Measurements from ENCODE around the gene CACNB1. TPM values are rescaled to one million over a fixed set of nuclear protein-coding genes. Genes with fewer than 3 reads are reported as not detected.
A peak's percentile ranks its signal among the peaks of the same experiment; 100 is the strongest.

Gene CACNB1
- total and polyA plus RNA-seq, 2 of the 4 experiments (the other 2 are of a cell fraction) = 2.5 to 8.6 TPM

DNA sequence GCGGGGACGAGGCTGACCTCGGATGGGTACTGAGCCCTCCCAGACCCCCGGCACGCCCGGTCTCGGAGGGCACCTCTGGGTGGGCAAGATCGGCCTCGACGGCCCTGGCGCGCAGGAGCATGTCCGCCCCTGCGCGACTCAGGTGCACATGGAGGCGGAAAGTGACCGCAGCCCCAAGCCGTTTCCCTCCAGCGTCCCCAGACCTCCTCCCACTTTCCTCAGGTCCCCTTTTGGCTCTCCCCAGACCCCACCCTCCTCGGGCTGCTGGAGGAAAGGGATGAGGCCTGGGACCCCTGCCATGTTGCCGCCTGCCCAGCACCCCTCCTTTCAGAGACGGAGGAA is 12.6 kb upstream of the CACNB1 start:
- no peak overlapping the region for H3K14ac ChIP-seq (replicated peaks; ENCODE audit: low read depth, low read length)
- no peaks in the 10 kb centered on the region; the same call in 1 of the 2 replicates for H4K20me1 ChIP-seq (ENCODE audit: insufficient read depth, low read length)
- no peak overlapping the region for H3K27ac ChIP-seq (ENCODE audit: insufficient read depth, low read length)
- no peak overlapping the region; the same call in 1 of the 2 replicates for H3K18ac ChIP-seq (ENCODE audit: low read depth, low read length)
- H4K8ac ChIP-seq (ENCODE audit: low read depth in 2 of 2, low read length in 2 of 2) = peak overlapping the region; percentile 68 to 73; a peak in 2 of 4 replicates
- H3K23ac ChIP-seq (ENCODE audit: low read depth, low read length) = no peak overlapping the region
- TF ChIP-seq BHLHE40 (IDR thresholded peaks at IDR 0.05; ENCODE audit: low read depth, low read length) (no peak), RAD21 (IDR thresholded peaks at IDR 0.05; ENCODE audit: low read length) (no peak), MXI1 (IDR thresholded peaks at IDR 0.05; ENCODE audit: borderline replicate concordance, low read depth, low read length) (no peak), POLR2A (IDR thresholded peaks at IDR 0.05; ENCODE audit: low read depth, low read length) (no peak)
- peak overlapping the region; percentile 70; the same call in 1 of the 2 replicates for H3K4ac ChIP-seq (ENCODE audit: low read depth, low read length)
- no peak overlapping the region for H2BK5ac ChIP-seq (ENCODE audit: low read depth, low read length, poor library complexity, severe bottlenecking)
- in situ Hi-C loops (cut with MboI; ENCODE audit: low sequenced_read_pairs) (no loop called here), intact Hi-C loops (cut with micrococcal nuclease) (no loop called here), dilution Hi-C loops (cut with HindIII; ENCODE audit: low sequenced_read_pairs, unreplicated experiment) (no loop called here)
- no peak overlapping the region for H4K5ac ChIP-seq (ENCODE audit: low read depth, low read length)
- peak overlapping the region; percentile 51; the same call in 1 of the 3 replicates for H2BK15ac ChIP-seq (ENCODE audit: low read depth, low read length)
- H3K36me3 ChIP-seq (ENCODE audit: control insufficient read depth, insufficient read depth, low read length) = peaks cover 2% of the 10 kb centered on the region
- DNase-seq (no peak), ATAC-seq (ENCODE audit: low read depth) (no peak)
- no TSS peak for BruUV-seq (replicated peaks)
- peak overlapping the region; percentile 7; the same call in 1 of the 2 replicates for H4K91ac ChIP-seq (ENCODE audit: insufficient read depth, low read depth, low read length)
- H2BK20ac ChIP-seq (ENCODE audit: low read depth, low read length) = no peak overlapping the region
- H3K9me1 ChIP-seq (ENCODE audit: insufficient read depth, low read length) = peaks cover 12% of the 10 kb centered on the region
- no peaks in the 10 kb centered on the region for H3K79me1 ChIP-seq (ENCODE audit: low read depth in 1 of 2, low read length in 2 of 2)
- H2BK120ac ChIP-seq (ENCODE audit: low read depth, low read length) = peak overlapping the region; percentile 78
- peak overlapping the region; percentile 30; the same call in 1 of the 2 replicates for H3K9ac ChIP-seq (ENCODE audit: low read depth, low read length)
- H3K4me2 ChIP-seq (ENCODE audit: low read depth, low read length) = peak overlapping the region; percentile 21
- peak overlapping the region; percentile 27 for H2AK5ac ChIP-seq (ENCODE audit: low read depth, low read length)
- no peaks in the 10 kb centered on the region for H3K9me3 ChIP-seq (ENCODE audit: control insufficient read depth, insufficient read depth, low read length)
- peak overlapping the region; percentile 31 for H3K4me3 ChIP-seq (ENCODE audit: insufficient read depth, low read depth, low read length)
- no peak overlapping the region for H3K56ac ChIP-seq (ENCODE audit: extremely low read depth, insufficient read depth, low read length)
- peak overlapping the region; percentile 97 for H2AFZ ChIP-seq (replicated peaks; ENCODE audit: low read length, poor library complexity)
- H3K4me1 ChIP-seq (ENCODE audit: control insufficient read depth, insufficient read depth, low read length) = peaks cover 16% of the 10 kb centered on the region
- peaks cover 2% of the 10 kb centered on the region; the same call in 1 of the 2 replicates for H3K27me3 ChIP-seq (ENCODE audit: control insufficient read depth, insufficient read depth, low read length)
- WGBS, 2 experiments (ENCODE audit: extremely low coverage in 2 of 2, insufficient read length in 1 of 2) = 3% methylated on average over 5 of the region's 22 CpGs; no CpG with 5 or more reads in 1 of the 2 experiments
- peak overlapping the region; percentile 97 for H2AK9ac ChIP-seq (replicated peaks; ENCODE audit: low read depth, low read length, poor library complexity)
- CTCF ChIA-PET = no interaction called here
- POLR2A ChIA-PET (ENCODE audit: unreplicated experiment) = no interaction called here

Data from IMR-90 (cell line).